Measurements from ENCODE around the gene SPRR1B.

DNA sequence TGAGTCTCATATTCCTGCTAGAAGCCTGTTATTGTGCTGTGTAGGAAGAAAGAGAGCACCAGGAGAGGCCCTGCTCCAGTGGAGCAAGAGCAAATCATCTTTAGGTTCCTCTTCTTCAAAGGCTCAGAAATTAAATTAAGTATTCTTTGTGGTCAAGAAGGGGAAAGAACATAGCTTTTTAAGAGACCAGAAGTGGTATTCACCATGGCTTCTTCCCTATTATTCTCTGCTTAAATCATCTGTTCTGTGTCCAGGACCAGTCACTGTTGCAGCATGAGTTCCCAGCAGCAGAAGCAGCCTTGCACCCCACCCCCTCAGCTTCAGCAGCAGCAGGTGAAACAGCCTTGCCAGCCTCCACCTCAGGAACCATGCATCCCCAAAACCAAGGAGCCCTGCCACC lies 1.1 kb downstream of the SPRR1B start:
- TF ChIP-seq, protein P1, sequence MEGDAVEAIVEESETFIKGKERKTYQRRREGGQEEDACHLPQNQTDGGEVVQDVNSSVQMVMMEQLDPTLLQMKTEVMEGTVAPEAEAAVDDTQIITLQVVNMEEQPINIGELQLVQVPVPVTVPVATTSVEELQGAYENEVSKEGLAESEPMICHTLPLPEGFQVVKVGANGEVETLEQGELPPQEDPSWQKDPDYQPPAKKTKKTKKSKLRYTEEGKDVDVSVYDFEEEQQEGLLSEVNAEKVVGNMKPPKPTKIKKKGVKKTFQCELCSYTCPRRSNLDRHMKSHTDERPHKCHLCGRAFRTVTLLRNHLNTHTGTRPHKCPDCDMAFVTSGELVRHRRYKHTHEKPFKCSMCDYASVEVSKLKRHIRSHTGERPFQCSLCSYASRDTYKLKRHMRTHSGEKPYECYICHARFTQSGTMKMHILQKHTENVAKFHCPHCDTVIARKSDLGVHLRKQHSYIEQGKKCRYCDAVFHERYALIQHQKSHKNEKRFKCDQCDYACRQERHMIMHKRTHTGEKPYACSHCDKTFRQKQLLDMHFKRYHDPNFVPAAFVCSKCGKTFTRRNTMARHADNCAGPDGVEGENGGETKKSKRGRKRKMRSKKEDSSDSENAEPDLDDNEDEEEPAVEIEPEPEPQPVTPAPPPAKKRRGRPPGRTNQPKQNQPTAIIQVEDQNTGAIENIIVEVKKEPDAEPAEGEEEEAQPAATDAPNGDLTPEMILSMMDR (conservative IDR thresholded peaks at IDR 0.05) = no peak
- no peak for TF ChIP-seq ZFX (IDR thresholded peaks at IDR 0.05)

Data from C4-2B (cell line).